Daoy (cell line): ENCODE results near the gene LZTS2. TPM values are rescaled to one million over a fixed set of nuclear protein-coding genes. Genes with fewer than 3 reads are reported as not detected.

ENCODE experiments used
- DNase-seq: peaks from one replicate; pipeline ENCODE4 v3.0.0-alpha.2; 2015; ENCODE audit warnings: low read depth
- total RNA-seq: library from RNA; depleted of rRNA; stranded (reverse); fragments of >200 nt; shearing (Covaris generic); gene quantifications from 2 replicates; pipeline ENCODE4 v1.2.3, GENCODE V29; 2014

LZTS2 gene
- total RNA-seq, 1 experiment from 2014 or later: 25.3 TPM

DNA sequence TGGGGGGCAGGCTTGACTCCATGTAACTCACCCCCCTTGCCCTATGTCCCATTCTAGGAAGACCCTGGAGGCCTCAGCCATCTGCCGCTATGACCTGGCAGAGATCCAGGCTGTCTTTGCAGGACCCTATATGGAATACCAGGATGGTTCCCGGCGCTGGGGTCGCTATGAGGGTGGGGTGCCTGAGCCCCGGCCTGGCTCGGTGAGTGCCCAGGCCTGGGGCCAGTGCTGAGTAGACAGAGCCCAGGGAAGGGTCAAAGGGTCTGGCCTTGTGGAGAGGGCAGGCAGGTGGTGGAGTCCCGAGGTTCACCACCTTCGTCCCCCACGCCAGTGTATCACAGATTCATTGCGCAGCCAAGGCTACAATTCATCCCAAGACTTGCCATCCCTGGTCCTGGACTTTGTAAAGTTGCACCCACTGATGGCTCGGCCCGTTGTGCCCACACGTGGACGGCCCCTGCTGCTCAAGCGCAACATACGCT is 19.8 kb upstream of the LZTS2 start:
- DNase-seq: no peak

DNA sequence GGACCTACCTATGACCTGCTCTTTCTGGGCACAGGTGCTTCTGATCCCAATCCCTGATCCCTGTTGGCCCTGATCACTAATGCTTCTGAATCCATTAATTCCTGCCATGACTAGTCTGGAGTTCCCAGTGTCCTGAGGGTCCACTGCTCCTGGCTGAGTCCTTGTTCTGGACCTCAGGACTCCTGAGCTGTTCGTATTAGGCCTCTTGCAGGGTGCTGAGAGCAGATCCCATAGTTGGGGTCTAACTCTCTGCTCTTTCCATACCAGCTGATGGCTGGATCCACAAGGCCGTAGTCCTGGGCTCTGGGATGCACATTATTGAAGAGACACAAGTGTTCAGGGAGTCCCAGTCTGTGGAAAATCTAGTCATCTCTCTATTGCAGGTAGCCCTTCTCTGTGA is 19.3 kb upstream of the LZTS2 start:
- no peak for DNase-seq

DNA sequence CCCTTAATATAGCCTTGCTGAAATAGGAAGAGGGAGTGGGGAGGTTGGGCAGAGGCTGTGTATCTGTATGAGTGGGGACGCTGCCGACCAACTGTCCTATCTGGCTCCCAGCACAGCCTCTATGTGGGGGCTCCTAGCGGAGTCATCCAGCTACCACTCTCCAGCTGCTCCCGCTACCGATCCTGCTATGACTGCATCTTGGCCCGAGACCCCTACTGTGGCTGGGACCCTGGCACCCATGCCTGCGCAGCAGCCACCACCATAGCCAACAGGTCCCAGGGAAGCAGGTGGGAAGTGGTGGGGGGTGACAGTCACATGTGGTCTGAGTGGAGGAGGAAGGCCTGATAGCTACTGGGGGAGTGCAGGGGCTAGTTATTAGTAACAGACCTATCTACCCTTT is 18.9 kb upstream of the LZTS2 start:
- DNase-seq: no peak

DNA sequence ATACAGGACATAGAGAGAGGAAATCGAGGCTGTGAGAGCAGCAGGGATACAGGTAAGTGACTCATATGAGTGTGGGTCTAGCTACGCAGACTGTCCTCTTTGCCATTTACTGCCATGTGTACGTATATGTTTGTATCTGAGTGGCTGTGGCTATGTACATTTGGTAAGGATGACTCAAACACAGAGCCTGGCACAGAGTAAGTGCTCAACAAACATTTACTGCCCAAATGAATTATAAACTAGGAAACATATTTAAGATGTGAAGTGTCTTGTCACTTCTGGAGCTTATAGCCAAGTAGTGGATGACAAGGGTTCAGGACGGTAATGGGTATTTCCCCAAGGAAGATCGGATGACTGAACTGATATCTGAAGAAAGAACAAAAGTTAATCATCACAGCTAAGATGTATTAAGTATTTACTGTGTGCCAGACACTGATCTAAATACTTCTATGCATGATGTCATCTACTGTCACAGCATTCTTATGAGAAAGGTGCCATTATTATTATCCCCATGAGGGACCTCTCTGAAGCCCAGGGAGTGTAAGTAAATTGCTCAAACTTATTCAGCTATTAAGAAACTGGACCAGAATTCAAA is 18.3 kb upstream of the LZTS2 start:
- no peak for DNase-seq

DNA sequence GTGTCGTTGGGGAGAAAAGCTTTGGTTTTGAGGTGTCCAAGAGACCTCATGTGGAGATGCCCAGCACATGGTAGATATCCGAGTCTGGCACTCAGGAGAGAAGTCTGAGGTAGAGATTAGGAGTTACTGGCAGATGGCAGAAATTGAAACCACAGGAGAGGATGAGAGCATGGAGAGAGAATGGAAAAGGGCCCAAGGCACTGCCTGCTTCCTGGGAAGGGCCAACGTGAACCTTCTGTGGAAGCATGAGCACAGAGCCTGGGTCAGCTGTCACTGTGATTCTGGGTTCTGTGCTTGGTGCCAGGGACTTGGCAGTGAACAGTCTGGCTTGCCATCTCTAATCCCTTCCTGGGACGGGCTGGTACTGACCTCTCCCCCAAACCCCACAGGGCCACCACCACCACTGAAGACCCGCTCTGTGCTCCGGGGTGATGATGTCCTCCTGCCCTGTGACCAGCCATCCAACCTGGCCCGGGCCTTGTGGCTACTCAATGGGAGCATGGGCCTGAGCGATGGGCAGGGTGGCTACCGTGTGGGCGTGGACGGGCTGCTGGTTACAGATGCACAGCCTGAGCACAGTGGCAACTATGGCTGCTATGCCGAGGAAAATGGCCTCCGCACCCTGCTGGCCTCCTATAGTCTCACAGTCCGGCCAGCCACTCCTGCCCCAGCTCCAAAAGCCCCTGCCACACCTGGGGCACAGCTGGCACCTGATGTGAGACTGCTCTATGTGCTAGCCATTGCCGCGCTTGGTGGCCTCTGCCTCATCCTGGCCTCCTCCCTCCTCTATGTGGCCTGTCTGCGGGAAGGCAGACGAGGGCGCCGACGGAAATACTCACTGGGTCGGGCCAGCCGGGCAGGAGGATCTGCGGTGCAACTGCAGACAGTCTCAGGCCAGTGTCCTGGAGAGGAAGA is 16.4 kb upstream of the LZTS2 start:
- DNase-seq: no peak

DNA sequence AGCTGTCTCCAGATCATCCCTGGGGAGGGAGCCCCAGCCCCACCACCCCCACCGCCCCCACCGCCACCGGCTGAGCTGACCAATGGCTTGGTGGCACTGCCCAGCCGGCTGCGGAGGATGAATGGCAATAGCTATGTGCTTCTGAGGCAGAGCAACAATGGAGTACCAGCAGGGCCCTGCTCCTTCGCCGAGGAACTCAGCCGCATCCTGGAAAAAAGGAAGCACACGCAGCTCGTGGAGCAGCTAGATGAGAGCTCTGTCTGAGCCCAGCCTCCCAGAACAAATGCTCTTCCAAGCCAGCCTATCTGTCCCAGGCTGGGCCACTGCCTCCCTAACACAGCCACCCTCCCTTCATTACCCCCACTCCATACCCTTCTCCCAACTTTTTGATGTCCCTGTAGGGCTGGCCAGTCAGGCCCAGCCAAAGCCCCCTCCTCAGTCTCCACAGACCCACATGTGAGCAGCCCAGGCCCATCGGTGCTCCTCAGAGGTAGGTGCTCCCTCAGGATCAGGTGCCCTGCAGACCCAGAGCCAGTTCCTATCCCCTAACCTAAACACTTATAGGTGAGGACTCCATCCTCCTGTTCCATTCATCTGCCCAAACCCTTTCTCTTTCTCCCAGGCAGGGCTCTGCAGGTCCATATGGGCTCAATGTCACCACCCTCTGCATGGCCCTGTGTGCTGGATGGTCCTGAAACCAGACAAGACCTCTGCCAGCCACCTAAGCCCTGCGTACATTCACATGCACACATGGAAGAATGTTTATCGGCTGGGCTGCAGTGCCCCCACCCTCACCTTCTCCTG is 15.5 kb upstream of the LZTS2 start:
- DNase-seq: no peak

DNA sequence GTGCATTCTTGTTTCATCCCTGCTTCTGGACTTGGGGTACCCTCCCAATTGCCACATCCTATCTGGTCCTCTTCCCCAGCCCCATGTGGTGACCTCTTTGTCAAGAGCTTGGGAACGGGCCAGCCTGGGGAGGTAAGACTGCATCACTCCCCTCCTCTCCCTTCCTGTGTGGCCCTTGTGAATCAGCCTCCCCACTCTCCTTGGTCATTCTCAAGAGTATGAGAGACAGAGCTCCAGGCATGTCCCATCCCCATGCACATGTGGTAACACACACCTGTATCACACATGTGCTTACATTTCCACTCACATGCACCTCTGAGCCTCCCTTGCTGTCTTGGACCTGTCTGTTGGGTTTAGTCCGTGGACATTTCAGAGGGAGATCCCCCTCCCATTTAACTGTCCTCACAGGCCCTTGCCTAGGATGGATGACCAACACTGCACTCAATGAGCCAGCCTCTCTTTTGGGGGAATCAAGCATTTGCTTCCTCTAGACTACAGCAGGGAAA is 14.9 kb upstream of the LZTS2 start:
- DNase-seq: no peak

DNA sequence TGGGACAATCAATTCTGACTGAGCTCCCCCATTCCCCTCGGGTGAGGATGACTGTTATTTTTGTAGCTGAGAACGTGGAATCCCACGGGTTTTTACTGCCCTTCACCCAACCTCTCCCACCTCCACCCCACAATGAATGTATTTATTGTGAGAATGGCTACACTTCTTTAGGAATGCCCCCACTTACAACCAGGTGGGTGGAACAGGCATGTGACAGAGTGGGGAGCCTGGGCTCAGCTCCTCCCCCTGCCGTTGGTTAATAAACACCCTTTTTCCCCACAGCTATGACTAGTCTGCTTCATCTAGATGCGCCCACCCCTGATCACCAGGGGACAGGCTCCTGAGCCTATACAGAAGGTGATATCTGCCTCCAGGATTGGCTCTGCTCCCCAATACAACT is 14.3 kb upstream of the LZTS2 start:
- no peak for DNase-seq

DNA sequence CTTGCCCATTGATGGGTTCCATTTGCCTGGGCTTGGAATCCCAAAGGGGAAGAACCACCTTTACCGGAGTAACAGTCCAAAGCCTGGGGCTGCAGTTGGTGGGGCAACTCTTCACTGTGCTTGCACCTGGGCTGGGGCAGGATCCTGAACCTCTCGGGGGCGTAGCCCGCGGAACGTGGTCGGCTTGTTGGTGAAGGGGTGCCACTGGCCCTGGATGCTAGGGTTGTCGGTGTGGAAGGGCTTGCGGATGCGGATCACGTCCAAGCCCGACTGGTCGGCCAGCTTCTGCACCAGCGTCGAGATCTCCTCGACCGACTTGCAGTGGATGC is 13.0 kb upstream of the LZTS2 start:
- DNase-seq: no peak

DNA sequence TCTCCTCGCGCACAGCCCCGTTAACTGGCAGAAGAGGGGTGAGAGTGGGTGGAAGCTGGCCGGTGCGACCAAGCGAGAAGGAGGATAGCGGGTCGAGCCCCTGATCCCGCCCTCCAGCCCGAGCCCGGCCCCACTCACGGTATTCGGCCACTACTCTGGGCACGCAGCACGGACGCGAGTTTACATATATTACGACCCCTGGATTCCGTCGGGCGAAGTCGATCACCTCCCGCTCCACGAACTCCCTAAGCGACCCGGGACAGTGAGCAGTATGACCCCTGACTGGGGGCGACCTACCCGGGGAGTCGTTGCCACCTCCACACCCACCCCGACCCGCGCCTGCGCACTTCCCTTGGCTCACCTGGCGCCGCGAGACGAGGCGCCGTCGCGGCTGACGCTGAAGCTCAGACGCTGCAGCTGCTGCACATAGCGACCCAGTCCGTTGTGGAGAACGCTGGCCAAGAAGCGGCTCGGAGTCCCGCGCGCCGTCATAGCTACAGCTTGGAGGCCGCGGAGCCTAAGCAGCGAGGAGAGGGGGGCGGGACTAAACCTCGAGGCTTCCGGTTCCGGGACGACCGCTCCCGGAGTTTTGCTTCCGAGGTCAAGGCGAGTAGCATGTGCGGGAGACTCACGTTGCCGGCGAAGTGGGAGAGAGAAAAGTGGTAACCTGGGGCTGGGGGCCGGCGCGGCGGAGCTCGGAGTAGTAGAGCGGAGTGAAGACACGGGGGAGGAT is 12.5 kb upstream of the LZTS2 start, which contains the start of the genes MRPL43 and TWNK:
Gene MRPL43, minus strand, starts transcription at position 546 of the 733 bp plus-strand sequence. Its CDS starts 54 bp downstream, at position 492.
Gene TWNK, plus strand, starts transcription at position 592 of the 733 bp plus-strand sequence. CDS start 668 bp downstream, outside the sequence.
- peak; percentile 74 for DNase-seq

DNA sequence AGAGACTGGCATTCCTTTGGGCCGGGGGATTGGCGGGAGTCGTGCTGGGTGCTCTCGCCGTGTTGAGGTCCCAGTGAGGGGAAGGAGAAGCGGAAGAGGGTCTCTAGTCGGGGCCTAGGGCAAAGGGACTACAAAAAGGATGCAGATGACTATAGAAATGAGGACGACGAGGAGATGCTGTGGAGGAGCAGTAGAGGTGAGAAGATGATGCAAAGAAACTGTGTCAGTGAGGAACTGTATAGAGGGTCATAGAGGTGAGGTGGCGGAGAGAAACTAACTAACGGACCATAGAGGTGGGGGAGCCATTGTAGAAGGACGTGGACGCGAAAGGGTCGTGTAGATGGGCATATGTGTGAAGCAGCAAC is 11.9 kb upstream of the LZTS2 start:
- DNase-seq: no peak

DNA sequence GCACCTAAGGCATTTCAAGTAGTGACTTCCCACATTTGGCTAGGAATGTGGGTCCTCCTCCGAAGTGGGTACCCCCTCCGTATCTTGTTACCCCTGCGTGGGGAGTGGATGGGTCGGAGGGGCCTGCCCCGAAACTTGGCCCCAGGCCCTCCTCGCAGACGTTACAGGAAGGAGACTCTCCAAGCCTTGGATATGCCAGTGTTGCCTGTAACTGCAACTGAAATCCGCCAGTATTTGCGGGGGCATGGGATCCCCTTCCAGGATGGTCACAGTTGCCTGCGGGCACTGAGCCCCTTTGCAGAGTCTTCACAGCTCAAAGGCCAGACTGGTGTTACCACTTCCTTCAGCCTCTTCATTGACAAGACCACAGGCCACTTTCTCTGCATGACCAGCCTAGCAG is 11.4 kb upstream of the LZTS2 start:
- no peak for DNase-seq

DNA sequence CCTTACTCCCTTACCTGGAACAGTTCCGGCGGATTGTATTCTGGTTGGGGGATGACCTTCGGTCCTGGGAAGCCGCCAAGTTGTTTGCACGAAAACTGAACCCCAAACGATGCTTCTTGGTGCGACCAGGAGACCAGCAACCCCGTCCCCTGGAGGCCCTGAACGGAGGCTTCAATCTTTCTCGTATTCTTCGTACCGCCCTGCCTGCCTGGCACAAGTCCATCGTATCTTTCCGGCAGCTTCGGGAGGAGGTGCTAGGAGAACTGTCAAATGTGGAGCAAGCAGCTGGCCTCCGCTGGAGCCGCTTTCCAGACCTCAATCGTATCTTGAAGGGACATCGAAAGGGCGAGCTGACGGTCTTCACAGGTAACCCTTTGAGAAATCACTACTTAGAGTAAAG is 10.5 kb upstream of the LZTS2 start:
- no peak for DNase-seq

DNA sequence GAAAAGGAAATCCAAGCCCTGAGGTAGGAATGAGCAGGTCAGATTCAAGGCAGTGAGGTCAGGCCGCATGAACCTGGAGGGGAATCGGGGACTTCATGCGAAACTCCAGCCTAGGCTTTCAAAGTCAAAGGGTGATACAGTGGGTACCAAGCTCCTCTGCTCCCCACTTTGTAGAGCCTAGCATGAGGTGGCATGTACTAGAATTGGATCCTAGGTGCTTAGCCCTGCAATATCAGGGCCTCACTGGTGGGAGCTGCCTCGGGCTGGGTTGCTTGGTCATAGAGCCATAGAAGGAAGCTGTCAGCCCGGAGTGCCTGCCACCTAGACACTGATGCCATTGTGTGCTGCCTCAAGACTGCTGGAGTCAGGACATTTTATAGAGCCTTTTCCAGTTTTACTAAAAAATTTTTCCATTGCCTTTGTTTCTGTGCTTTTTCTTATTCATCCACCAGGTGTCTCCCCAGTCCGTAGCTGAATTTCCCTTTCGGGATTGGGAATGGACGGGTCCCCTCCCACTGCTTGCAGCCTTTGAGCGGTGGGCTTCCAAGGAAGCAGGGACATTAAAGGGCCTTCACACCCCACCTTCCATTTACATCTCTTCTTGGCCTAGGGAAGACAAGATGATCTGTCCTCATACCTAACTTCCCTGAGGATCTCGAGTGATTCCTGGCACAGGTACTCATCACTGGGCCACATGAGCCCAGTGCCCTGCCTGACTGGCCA is 5.5 kb upstream of the LZTS2 start:
- no peak for DNase-seq

DNA sequence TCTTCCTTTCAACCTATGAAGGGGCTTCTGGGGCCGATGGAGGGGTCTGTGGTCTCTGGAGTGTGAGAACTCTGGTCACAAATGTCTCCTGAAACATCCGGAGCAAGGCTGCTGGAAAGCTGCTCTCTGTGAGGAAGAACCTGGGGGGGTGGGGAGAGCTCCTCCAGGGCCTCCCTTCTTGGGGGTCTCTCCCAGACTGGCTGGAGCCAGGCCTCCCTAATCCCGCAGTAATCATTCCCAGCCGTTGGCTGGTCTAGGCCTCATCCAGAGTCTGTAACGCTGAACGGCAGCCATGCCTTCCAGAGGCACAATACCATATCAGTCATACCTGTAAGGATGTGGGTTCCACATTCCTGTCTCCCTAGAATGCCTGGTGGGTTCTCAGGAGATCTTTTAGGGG is 4.4 kb upstream of the LZTS2 start:
- no peak for DNase-seq

DNA sequence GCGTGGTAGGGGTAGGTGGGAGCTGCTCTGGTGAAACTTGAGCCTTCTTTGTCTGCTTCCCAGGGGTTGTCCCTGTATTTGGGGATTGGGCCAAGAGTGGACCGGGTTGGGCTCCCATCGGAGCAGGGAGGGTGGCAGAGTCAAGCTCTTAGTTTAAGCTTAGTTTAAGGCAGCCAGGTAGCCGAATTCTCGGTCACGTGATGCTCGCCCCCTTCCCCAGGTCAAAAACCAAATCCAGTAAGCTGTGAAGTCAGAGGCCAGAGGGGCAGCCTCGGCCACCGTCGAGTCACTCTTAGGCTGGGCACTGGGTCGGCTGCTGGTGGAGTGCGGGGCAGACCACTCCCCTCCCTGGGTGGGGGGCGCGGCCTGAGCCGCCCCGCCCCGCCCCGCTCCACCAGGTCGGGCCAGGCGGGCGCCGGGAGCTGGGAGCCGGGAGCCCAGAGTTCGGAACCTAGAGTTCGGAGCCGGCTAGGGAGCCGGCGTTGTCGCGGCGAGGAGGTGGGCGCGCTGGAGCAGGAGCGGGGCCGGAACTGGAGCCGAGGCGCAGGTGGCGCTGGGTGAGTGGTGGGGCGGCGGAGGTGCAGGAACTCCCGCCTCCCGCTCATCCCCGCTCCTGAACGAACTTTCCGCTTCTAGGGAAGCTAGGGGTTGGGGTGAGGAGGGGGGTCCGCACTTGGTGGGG is 2.8 kb upstream of the LZTS2 start:
- DNase-seq: peak; percentile 45

DNA sequence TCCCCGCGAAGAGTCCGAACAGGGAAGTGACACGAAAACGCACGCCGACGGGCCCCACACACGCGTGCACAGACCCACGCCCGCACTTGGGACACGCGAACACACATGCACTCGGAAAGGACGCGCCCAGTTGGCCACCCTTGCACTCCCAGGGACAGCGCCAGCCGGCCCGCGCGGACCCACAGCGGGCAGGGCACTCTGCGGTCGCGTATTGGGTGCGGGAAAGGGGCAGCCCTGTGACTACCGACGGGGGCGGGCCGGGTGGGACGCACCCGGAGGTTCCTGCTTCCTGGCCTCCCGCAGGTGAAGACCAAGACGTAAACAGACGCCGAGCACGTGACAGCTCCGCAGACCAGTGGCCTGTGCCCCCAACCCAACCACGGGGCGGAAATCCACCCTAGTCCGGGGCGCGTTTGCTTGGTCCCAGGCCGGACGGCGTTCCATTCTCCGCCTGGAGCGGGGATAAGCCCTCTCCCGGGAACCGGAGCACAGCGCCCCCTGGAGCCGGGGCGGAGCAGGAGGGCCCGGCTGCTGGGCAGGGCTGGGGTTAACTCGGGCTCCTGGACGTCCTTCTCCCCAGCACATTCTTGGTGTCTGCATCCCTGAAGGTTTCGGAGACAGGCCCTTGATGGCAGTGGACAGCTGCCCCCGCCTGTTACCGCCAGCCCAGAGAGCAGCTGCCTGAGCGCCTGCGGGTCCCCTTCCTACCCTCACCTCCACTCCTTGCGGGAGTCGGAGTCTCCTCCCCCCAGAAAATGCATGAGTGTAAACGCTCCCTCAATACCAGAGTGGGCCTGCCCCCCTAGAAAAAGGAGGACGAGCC is 2.0 kb upstream of the LZTS2 start:
- DNase-seq: peak; percentile 65

DNA sequence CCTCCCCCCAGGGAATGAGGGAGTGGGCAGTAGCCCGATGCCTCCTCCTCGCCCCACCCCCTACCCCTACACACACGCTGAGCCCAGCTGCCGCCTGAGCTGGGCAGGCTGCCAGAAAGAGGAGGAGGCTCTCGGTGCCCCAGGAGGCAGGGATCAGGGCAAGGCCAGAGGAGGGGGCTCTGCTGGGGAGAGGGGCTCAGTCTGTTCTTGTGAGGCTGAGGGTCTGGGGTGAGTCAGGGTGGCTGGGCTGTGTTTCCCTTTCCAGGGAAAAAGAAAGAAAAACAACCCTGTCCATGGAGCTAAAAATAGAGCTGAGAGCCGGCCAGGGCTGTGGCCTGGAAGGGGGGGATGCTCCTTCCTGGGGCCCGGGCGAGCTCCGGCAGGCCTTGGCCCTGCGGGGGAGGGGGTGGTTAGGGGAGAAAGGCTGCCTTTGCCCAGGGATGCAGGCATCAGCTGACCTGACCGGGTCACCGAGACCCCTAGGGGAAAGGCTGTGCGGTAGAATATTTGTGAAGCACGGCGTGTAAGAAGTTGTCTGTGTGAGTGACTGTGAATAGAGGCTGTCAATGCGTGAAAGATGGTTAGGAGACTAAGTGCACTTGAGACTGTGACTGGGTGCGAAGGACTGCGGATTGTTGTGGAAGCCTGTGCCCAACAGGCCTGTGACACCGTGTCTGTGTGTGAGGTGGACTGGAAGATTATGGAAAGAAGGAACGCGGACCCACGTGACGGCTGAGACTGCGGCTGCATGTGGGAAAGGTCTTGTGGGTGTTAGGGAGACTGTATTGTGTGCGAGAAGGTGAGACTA is 1.2 kb upstream of the LZTS2 start:
- peak; percentile 77 for DNase-seq
